GM18508 (cell line): Measurements from ENCODE around the gene SYTL4.

Experiments
- ATAC-seq: cut with Tn5 transposase; IDR thresholded peaks from one replicate; pipeline ENCODE4 v1.9.1; 2021; ENCODE audit warnings: moderate number of reproducible peaks; ENCODE audit not compliant: insufficient read depth, unreplicated experiment

The SYTL4 gene

DNA sequence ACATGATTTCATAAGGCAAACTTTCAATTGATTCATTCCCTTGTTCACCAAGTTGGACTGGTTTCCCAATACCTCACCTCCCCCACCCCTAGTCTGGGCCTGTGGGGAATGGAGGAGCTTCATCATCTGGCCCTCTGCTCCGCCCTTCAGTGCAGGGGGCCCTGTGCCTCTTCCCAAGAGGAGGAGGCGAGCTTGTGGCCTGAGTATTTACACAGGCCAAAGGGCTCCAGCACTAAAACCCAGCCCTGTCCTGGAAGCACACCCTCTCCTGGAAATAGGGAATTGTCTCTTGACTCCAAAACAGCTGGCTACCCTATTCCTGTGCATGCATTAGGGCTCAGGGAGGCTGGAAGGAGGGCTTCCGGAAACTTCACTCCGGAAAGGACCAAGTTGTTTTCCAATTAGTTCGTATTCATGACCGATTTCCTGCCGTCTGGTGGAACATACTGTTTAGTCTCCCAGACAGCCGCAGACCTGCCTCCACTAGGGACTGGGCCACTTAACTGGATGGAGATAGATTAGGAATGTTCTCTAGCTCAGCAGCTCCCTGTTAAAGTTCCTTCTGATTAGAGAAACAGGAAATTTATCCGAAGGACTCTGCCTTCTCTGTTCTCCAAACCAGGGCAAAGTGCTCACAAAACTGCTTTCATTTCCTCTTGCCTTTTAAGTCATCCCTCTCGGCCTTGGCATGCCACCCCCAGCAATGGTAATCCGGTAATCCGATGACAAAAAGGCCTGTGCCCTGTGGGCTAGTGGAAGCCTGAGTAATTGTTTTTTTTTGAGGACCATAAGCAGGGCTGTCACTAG, 82.2 kb downstream of the SYTL4 start:
- ATAC-seq = no peak

DNA sequence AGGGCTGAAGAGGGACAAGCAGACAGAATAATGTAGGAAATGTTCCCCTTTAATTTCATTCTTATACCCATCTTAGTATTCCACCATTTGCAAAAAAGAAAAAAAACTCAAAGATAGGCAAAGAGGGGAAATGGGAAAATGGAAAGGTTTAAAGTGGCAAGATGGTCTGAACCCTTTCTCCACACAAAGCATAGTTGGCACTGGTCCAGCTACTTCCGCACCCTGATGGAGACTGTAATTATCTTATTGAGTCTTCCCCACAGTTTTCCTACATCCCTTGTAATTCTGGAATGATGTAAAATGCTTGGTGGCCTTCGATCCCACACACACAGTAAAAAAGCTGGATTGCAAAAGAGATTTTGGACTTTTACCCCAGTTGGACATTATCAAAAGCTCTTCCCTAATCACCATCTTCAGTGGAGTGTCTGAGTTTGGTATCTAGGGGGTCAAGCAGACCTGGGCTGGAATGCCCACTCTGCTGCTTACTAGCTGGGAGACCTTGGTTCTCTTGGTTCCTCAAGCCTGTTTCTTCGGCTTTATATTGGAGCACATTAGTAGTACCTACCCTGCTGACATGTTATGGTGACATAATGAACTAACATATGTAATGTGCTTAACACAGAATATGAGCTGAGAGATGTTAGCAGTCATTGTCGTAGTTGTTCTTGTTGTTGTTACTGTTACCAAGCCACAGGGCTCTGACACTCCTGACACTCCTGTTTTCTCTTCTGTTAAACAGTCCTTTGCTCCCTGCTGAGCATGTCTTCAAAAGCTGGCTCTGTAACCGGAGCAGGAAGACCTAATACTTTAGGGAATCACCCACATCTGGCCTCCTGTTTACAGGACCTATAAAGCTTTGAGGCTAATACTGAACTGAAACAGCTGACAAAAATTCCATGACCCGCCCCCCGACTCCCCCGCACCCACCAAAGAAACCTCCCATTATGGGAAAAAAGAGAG, 83.2 kb downstream of the SYTL4 start:
- ATAC-seq = no peak

GRCh38 chrX:100647739-100648138, 84.2 kb downstream of the SYTL4 start:
- ATAC-seq = no peak

DNA sequence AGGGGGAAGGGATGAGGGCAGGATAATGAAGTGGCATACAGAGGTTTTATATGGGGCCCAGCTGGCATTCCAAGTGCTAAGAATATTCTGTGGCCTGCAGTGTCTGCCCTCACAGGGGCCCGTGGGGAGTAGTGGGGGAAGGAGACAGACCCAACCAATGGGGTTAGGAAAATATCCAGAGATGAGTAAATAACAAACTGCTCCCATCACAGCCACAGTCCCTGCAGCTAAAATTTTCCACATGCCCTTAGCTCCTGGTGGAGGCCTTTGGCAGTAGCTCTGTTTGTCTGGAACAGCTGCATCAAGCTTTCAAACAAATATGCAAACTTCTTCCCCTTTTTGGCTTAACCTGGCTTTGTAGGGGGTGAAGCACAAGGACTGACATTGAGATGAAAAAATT, 84.8 kb downstream of the SYTL4 start:
- no peak for ATAC-seq

DNA sequence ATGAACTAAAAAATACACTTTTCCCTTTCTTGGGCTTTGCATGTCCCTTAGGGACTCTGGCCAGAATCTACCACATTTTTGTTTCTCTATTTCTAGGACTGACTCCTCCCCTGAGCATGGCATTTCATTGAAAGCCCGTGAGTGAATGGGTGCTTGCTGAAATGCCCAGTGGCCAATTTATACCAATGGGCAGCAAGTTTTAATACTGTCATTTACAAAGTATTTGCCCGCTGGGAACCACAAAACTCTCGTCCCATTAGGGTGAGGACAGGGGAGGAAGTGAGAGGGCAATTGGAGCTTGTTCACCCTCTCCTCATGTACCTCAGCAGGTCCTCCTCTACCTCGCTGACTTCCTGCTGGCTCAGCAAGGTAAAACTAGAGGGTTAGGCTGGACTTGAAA, 86.8 kb downstream of the SYTL4 start:
- ATAC-seq = no peak

GRCh38 chrX:100643956-100644860, 87.7 kb downstream of the SYTL4 start, which contains the start of gene SRPX2:
Gene SRPX2 (plus strand): TSS chrX:100644199. CDS start chrX:100646323, 2,124 bp downstream.
- ATAC-seq = no peak

DNA sequence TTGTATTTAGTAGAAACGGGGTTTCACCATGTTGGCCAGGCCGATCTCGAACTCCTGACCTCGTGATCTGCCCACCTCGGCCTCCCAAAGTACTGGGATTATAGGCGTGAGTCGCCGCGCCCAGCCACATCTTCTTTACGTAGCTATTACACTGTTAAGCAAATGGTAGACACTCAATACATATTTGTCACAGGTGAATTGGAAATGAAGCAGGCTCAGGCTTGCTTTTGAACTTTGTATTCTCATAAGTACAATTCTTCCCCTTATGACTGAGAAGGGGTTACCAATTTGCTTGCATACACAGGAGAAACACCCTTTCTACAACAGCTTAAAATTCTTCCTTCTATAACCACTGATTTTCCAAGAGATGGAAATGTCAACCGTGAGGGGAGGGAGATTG, 88.7 kb downstream of the SYTL4 start:
- ATAC-seq = no peak

DNA sequence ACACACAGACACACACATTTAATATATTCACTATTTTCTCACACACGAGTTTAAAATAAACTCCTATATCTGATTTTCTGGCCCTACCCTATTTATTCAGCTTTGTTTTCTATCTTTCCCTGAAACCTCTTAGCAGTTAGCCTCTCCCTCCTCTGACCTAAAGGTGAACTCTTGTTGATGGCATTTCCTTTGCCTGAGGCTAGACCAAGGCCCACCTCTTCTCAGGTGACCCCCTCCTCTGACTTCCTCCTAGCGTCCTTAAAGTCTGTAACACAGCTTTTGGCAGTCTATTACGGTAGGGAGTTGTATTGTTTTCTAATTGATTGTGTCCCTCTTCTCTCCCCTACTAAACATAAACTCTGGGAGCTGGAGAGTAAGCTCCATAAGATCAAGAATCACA, 89.6 kb downstream of the SYTL4 start:
- no peak for ATAC-seq

DNA sequence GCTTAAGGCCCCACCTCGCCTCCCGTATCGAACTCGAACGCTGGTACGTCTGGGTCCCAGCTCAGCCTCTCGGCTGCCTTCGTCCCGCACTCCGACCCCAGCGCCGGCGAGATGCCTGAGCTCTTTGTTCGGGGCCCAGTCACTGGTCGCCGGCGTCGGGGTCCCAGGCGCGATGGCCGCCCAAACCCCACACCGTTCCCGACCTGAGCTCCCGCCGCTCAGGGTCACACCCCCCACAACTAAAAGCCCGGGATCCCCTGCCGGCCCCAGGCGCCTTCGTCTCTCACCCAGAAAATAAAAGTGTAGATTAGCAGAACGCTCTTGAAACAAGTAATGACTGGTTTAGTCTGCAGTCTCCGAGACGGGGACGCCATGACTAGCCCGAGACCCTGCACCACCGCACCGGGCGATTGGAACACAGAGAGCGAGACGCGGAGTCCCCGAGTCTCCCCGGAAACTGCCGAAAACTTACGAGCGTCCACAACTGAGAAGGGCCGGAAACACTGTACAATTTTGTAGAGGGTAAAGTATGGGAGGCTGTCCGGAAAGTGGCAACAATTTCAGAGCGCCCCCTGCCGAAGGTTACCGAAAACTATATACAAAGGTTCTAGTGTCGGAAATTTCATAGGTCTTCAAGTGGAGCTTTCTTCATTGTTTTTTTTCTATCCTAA, 95.5 kb downstream of the SYTL4 start, which contains the start of gene TSPAN6:
TSPAN6 (minus strand) TSS at position 486 of the 671 bp plus-strand sequence; CDS start at position 374, 112 bp downstream.
- no peak for ATAC-seq

DNA sequence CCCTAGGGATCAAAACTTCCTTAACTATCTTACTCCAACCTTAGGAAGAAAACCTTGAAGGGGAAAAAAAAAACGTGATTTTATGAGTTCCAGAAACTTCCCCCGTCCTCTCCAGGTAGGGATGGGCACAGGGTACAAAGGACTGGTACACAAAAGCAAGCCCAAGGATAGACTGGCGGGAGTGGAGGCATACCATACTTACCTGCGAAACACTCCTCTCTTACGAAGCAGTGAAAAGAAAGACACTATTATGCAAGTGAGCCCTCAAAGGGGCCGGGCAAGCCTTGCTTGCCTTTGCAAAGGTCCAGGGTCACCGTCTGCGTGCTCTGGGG, 96.0 kb downstream of the SYTL4 start:
- ATAC-seq = no peak

DNA sequence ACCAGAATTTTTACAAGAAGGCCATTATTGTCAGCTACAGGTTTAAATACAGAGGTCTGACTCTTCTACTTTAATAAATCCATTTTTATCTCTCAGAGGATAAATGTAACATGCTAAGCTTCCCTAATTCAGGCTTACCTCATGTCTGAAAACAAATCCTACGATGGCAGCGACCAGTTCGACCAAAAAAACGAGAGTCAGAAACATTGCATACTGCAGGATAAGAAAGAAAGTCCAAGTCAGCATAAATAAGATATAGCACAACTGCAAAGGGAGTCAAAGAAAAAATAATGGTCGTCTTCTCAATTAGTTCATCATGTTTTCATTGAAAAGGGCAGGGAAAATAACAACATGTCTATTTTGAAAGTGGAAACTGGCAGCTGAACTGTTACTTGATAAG, 96.9 kb downstream of the SYTL4 start:
- no peak for ATAC-seq

- ATAC-seq = peak; percentile 87
Measured at GRCh38 chrX:100625985-100626491, 105.9 kb downstream of the SYTL4 start.
